Measurements from ENCODE around the gene PI4KA.
"Not testable (repeated sequence)": the region's sequence is repeated elsewhere in the genome, so short reads cannot be mapped to it uniquely, and the experiment has no call there.

DNA sequence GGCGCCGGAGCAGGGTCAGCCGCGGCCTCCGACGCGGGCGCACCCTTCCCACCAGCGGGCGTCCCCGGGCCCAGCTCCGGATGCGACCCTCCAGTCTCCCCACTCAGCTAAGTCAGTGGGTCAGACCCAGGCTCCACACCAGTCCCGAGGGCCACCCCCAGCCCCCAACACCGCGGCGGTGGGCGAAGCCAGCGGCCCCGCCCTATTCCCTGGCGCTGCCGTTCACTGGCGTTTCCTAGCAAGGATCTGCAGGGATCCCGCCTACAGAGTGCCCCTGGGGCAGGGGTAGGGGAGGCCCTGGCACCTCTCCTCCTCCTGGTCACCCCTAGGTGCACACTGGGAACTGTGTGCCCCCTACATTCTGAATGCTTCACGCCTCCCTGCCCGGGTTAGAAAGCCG lies 190.4 kb downstream of the PI4KA start:
- TF ChIP-seq, protein P1, sequence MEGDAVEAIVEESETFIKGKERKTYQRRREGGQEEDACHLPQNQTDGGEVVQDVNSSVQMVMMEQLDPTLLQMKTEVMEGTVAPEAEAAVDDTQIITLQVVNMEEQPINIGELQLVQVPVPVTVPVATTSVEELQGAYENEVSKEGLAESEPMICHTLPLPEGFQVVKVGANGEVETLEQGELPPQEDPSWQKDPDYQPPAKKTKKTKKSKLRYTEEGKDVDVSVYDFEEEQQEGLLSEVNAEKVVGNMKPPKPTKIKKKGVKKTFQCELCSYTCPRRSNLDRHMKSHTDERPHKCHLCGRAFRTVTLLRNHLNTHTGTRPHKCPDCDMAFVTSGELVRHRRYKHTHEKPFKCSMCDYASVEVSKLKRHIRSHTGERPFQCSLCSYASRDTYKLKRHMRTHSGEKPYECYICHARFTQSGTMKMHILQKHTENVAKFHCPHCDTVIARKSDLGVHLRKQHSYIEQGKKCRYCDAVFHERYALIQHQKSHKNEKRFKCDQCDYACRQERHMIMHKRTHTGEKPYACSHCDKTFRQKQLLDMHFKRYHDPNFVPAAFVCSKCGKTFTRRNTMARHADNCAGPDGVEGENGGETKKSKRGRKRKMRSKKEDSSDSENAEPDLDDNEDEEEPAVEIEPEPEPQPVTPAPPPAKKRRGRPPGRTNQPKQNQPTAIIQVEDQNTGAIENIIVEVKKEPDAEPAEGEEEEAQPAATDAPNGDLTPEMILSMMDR (IDR thresholded peaks at IDR 0.05; ENCODE audit: low read depth, low read length, poor library complexity, severe bottlenecking): not testable (repeated sequence)
- not testable (repeated sequence) for TF ChIP-seq EZH2phosphoT487 (IDR thresholded peaks at IDR 0.05; ENCODE audit: borderline replicate concordance, low read length)
